H7 (cell line): ENCODE measurements around the gene SFTPB. TPM values are rescaled to one million over a fixed set of nuclear protein-coding genes. Genes with fewer than 3 reads are reported as not detected.
"Not testable (repeated sequence)": the region's sequence is repeated elsewhere in the genome, so short reads cannot be mapped to it uniquely, and the experiment has no call there.

Source experiments
- DNase-seq: peaks from one replicate; pipeline ENCODE4 v3.0.0; 2012
- H3K27me3 ChIP-seq: 2 replicates; pipeline ENCODE4 v1.6.0; 2011; ENCODE audit warnings: mild to moderate bottlenecking, low read length; ENCODE audit not compliant: control insufficient read depth, insufficient read depth
- H3K36me3 ChIP-seq: replicated peaks from 2 replicates; pipeline ENCODE4 v1.5.1; 2011; ENCODE audit warnings: low read length; ENCODE audit not compliant: control insufficient read depth, insufficient read depth
- H3K4me3 ChIP-seq: 2 replicates; pipeline ENCODE4 v1.5.1; 2011; ENCODE audit warnings: low read depth, mild to moderate bottlenecking, control low read depth, low read length, moderate library complexity; ENCODE audit not compliant: insufficient read depth
- total RNA-seq: library from RNA; depleted of rRNA; stranded (reverse); fragments of >200 nt; shearing (Covaris generic); gene quantifications from 2 replicates; pipeline ENCODE4 v1.2.3, GENCODE V29; 2014; rRNA removed

SFTPB gene
- not detected in 2 replicates for total RNA-seq

DNA sequence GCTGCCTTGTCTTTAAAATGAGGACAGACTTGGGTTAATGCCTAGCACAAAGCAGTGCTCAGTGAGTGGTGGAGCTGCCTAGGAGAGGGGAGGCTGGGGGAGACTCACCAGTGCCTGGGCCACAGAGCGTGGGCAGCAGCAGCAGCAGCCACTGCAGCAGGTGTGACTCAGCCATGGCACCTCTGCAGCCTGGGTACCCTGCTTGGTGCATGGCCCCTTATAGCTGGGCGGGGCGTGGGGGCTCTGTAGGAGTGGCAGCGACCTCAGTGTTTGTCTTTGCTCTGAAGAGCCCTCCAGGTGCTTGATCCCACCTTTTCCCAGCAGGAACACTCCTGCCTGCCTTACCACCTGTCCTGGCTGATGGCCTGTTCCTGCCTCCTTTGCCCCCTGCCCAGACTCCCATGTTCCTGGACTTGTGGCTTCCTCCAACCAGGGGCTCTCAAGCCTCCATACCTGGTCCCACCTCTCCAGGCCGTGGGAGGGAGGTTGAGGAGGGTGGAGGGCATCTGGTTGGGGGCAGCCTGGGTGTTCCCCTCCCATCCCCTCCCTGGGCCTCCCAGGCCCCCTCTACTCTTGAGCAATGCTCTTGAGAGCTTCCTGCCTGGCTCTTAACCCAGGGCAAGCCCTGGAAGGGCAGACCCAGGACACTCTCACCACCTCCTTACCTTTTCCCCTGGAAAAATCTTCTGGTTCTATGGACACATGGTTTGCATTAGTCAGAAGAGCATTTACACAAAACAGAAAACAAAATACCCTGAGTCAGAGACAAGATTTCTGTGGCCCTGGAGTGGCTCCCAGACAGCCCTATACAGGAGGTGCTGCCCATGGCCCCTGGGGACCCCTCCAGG lies at the start of gene SFTPB:
TSS of gene SFTPB (minus strand) at position 191 of the 848 bp plus-strand sequence. CDS start at position 175, 16 bp downstream.
- DNase-seq, result peak; percentile 38
- Histone ChIP-seq H3K27me3 (no peaks in the 10 kb centered on the region), H3K4me3 (no peak within 1 kb of the TSS), H3K36me3 (no peaks in the 10 kb centered on the region)

DNA sequence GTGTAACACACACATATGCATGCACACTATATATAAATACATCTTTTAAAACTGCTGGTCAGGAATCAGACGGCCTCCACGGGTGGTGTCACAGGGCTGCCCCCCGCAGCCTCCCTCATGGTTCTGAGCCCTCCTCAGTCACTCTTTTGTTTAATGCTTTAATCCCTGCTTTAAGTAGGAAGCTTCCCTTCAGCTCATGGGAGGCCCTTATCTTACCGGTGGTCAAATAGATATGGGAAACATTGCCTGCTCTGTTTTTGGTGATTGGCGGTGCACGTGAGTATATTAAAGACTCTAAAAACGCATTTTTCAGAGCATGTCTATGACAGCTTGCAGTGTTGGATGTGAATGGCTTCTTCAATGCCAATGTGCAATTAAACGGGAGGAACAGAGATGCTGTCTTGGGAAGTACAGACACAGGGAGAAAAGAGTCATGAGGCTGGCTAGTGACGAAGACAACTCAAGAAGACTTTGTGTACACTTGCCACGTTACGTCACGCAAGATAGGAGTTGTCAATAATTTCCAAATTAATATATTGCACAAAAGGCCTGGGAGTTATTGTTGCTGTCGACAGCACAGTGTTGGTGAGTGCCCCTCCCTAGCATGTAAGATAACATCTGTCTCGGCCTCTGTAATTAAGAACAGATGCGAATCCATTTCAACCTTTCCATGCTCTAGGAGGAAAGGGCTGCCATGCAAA lies 49.5 kb upstream of the SFTPB start:
- DNase-seq, result no peak
- H3K27me3 ChIP-seq, result no peaks in the 10 kb centered on the region
- no peak overlapping the region for H3K4me3 ChIP-seq
- no peaks in the 10 kb centered on the region for H3K36me3 ChIP-seq

DNA sequence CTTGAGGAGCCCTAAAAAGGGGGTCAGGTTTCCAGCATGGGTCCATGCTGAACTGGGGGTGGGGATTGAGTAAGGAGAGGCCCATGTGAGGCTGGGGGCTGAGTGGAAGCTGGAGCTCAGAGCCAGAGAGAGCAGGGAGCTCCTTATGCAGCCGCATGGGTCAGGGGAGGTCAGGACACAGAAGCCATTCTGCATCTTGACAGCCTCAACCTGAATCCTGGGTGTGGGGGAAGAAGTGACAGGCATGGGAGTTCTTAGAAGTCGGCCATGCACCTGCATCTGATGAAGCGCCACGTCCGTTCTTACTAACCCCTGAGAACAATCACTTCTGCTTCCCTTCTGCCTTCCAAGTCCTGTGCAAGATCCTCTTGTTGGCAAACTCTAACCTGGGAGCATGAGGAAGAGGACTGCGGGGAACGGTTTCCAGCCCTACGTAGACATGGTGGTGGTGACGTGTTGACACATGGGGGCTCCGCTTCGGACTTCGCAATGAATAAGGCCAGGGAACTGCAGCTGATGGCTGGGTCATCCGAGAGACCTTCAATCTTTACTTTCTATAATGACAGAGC lies 48.4 kb upstream of the SFTPB start:
- no peaks in the 10 kb centered on the region for H3K36me3 ChIP-seq
- no peak for DNase-seq
- H3K4me3 ChIP-seq, result no peak overlapping the region
- no peaks in the 10 kb centered on the region for H3K27me3 ChIP-seq

DNA sequence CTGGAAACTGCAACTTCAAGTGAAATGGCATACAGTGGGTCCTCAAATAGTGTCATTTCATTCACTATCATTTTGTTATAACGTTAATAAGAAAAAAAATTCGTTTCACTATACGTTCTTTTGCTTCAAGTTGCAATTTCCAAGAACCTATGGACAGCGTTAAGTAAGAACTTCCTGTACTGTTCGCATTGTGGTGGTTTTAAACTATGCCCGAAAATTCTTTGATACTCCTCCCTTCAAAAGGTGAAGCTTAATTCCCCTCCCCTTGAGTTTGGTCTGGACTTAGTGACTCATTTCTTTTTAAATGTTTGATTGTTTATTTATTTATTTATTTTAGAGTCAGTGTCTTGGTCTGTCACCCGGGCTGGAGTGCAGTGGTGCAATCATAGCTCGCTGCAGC lies 46.8 kb upstream of the SFTPB start:
- Histone ChIP-seq H3K4me3 (no peak overlapping the region), H3K36me3 (no peaks in the 10 kb centered on the region), H3K27me3 (no peaks in the 10 kb centered on the region)
- no peak for DNase-seq

DNA sequence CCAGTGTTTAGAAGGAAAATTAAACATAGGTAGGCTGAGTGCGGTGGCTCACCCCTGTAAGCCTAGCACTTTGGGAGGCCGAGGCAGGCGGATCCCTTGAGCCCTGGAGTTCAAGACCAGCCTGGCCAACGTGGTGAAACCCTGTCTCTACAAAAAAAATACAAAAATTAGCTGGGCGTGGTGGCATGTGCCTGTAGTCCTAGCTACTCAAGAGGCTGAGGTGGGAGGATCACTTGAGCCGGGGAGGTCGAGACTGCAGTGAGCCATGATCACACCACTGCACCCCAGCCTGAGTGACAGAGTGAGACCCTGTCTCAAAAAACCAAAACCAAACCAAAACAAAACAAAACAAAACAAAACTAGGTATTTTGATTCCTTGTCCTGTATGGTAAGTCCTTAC lies 46.4 kb upstream of the SFTPB start:
- not testable (repeated sequence) for H3K4me3 ChIP-seq, H3K36me3 ChIP-seq, DNase-seq, H3K27me3 ChIP-seq

DNA sequence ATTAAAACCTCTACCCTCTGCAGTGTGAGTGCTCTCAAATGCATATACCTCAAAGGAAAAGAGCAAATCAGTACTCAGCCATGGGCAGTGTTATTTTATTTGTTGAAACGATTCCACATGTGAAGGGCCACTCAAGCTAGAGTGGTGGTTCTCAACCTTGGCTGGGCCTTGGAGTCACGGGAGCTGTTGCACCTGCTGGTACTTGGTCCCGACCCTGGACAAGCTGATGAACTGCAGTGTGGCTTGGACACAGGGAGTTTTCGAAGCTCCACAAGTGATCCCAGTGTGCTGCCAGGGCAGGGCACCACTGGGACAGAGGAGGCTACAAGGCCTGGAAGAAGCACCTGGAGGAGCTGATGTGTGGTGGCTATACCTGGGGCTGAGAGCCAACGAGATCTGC lies 45.8 kb upstream of the SFTPB start:
- Histone ChIP-seq H3K4me3 (no peak overlapping the region), H3K27me3 (no peaks in the 10 kb centered on the region), H3K36me3 (no peaks in the 10 kb centered on the region)
- peak; percentile 9 for DNase-seq

DNA sequence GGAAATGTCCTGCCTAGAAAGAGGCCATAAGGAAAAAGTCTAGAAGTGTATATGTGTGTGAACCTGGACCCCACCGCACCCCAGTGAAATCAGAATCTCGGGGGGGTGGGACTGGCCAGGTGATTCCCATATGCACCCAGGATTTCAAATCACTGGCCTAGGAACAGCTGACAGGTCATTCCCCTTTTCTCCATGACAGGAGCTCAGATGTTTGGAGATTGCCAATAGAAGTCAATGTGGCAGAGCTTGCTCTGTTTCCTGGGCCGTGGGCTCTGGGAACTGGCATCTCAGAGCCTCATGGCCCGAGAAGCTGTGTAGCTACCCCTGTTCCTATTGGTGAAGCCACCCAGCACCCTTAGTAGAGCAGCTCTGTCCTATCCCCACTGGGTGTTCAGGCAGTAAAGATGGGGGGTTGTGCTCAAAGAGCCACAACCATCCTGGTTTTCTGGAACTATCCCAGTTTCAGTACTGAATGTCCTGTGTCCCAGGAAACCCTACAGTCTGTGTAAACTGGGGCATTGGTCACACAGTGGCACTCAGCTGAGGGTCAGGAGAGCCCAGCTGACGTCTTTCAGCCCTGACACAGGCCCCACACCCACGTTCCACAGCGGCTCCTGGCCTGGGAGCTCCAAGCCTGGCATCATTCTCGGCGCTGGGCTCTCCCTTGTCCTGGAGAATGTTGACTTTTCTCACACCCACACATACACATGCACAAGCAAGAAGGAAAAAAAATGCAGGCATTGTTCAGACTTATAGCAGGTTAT lies 45.0 kb upstream of the SFTPB start:
- H3K27me3 ChIP-seq, result no peaks in the 10 kb centered on the region
- H3K4me3 ChIP-seq, result no peak overlapping the region
- no peaks in the 10 kb centered on the region for H3K36me3 ChIP-seq
- peak; percentile 12 for DNase-seq

DNA sequence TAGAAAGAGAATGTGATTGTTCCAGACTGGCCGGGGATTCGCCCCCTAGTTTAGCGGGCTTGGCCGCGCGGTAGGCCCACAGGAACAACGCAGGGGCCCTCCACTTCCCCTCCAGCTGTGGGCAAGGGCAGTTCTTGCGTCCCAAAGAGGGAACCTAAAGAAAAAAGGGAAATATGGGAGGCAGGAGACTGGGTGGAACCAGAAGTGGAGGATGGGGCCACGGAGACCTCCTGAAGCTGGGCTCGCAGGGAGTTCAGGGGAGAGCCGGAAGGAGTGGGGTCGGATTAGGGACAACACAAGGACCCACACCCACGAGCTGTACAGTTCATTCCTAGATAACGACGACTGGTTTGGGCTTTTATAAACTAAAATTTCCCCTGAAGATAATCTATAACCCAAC lies 44.3 kb upstream of the SFTPB start:
- peak; percentile 16 for DNase-seq
- no peaks in the 10 kb centered on the region for H3K36me3 ChIP-seq

DNA sequence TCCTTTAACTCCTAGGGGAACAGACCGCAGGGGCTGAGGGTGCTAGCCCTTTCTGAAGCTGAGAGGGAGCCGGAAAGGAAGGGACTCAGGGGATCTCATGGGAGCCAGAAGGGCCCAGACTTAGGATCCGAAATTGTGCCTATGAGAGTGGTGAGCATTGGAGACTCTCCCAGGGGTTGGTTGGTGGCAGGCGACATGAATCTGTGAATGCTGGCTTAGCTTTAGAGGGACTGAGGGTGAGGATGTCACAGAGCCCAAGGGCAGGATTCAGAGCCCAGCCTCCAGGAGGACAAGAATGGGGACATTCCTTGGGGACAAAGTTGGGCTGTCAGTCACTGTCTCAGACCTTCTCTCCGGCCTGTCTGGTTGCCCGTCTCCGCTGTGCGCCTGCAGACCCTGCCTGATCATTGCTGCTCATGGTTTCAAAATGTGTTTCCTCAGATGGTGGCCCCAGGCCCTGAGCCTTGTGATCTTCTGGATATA lies 43.6 kb upstream of the SFTPB start:
- DNase-seq, result no peak
- Histone ChIP-seq H3K4me3 (no peak overlapping the region), H3K36me3 (no peaks in the 10 kb centered on the region), H3K27me3 (no peaks in the 10 kb centered on the region; the same call in 1 of the 2 replicates)

More for the DNA sequence above, 44.3 kb upstream of the SFTPB start:
- Histone ChIP-seq H3K27me3 (no peaks in the 10 kb centered on the region; the same call in 1 of the 2 replicates), H3K4me3 (no peak overlapping the region)

DNA sequence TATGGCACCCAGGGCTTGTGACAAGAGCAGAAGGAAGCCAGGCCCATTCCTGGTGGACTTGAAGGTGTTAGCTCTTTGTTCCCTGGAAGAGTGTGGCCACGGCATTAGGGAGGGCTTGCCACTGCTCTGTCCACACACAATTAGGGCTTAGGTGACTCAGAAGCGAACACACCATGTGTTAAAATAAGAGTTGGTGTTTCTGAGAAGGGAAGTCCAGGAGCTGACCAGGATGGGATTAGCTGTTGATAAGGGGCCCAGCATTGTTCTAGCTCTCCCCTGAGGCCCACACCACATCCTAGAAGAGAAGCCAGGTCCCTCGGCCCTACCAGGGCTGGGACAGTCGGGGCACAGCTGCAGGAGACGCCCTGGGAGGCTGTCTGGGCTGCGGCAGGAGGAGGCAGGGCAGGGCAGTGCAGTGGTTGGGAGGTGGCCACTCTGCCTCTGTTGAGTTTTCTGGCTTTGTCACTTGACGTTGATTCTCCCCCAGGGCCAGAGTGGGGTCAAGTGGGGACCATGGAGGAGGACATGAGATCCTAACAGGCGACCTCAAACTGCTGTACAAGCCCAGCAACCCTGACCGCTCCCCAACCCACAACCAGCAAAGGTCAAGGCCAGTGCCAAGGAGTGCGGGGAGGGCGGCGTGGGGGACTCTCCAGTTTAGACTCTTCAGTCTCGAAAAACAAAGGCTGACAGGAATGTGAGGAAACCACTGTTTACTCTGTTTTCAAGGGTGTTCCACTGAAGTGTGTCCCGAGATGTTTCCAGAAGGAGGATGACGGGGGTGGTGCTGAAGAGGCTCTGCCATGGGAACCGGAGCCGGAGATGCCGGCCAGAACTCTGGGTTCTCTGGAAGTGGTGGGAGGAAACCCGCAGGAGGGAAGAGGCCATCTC lies 42.9 kb upstream of the SFTPB start:
- Histone ChIP-seq H3K27me3 (no peaks in the 10 kb centered on the region; the same call in 1 of the 2 replicates), H3K4me3 (no peak overlapping the region), H3K36me3 (no peaks in the 10 kb centered on the region)
- DNase-seq, result peak; percentile 28

DNA sequence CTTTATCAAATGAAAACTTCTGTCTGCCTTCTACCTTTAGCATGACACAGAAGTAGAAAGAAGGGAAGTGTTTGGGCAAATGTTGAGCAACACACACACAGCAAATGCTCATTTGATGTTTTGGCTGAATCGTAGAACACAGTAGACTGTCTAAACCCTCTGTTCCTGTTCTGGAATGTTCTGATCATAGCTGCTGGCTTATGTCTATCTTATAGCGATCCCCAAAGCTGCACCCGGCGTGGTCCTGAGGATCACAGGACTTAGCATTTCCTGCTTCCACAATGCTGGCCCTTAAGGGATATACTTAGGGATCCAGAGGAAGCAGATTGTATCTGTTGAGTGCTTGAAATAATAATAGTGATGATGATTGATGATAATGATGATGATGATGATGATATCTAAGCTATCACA lies 41.4 kb upstream of the SFTPB start:
- peak; percentile 16 for DNase-seq
- no peaks in the 10 kb centered on the region for H3K36me3 ChIP-seq
- no peak overlapping the region for H3K4me3 ChIP-seq
- no peaks in the 10 kb centered on the region; the same call in 1 of the 2 replicates for H3K27me3 ChIP-seq

DNA sequence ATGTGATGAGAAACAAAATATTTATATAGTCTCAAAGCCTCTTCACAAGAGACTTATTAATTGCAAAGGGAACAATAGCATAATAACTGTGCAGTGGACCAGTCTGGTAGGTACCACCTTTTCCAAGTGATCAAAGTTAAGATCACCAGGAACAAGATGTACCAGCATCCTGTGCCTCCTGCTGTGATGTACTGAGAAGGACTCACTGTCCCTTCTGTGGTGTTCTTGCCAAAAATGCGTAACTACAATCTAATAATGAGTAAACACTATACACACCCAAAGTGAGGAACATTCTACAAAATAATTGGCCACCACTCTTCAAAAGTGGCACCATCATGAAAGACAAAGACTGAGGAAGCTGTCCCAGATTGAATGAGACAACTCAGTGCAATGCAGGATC lies 40.6 kb upstream of the SFTPB start:
- Histone ChIP-seq H3K4me3 (no peak overlapping the region), H3K36me3 (no peaks in the 10 kb centered on the region), H3K27me3 (no peaks in the 10 kb centered on the region; the same call in 1 of the 2 replicates)
- DNase-seq, result no peak

DNA sequence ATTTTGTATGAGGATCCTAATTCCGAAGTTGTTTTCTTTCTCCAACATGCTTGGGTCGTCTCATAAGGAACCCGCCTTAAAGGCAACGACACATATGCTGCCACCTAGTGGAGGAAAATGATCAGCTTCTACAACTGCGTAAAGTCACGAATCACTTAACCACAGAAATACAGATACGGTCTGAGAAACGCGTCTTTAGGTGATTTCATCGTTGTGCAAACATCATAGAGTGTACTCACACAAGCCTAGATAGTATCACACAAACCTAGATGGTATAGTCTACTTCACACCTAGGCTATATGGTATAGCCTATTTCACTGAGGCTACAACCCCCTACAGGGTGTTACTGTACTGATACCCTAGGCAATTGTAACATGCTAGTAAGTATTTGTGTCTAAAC lies 39.3 kb upstream of the SFTPB start:
- DNase-seq, result peak; percentile 83
- H3K36me3 ChIP-seq, result no peaks in the 10 kb centered on the region
- H3K27me3 ChIP-seq, result no peaks in the 10 kb centered on the region; the same call in 1 of the 2 replicates
- no peak overlapping the region for H3K4me3 ChIP-seq
